Peyer's patch (tissue), 4 donors: ENCODE results near the gene TMEM141.
"Not testable (repeated sequence)": the region's sequence is repeated elsewhere in the genome, so short reads cannot be mapped to it uniquely, and the experiment has no call there.

Experiments used
- POLR2A ChIP-seq, 2 donors: fragments of 450-650 bp; IDR thresholded peaks; one replicate each; pipeline ENCODE4 v1.5.1; 2017; ENCODE audit warnings: antibody characterized with exemption in 2 of 2, mild to moderate bottlenecking in 2 of 2, moderate library complexity in 2 of 2
- TF ChIP-seq, protein P1 (sequence below), 6 experiments: fragments of 450-650 bp in 4 of 6; fragments of 200-600 bp in 2 of 6; sonication (generic) in 1 of 6; IDR thresholded peaks; one replicate each; pipeline ENCODE4 v1.5.1; 2017 to 2019; ENCODE audit warnings: antibody characterized with exemption in 6 of 6, mild to moderate bottlenecking in 3 of 6, moderate library complexity in 1 of 6

DNA sequence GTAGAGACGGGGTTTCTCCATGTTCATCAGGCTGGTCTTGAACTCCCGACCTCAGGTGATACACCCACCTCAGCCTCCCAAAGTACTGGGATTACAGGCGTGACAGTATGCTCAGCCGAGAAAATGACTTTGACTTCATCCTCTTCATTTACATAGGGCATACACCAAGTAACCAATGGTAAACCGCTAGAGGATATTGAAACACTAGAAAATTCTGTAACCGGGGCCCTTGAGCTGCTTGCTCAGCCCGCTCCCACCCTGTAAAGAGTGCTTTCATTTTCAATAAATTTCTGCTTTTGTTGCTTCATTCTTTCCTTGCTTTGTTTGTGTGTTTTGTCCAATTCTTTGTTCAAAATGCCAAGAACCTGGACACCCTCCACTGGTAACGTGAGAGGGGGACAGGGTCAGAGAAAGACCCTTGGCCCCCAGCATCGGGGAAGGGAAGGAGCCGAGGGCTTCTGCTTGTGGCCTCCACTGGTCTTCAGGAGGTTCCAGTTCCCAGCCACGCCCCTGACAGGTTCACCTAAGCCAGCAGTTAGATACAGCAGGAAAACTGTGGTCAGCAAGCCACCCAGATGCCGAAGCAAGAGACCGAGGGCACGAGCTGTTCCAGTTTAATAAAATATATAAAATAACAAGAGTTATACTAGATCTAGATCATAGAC, 25.3 kb upstream of the TMEM141 start:
- TF ChIP-seq, protein P1, sequence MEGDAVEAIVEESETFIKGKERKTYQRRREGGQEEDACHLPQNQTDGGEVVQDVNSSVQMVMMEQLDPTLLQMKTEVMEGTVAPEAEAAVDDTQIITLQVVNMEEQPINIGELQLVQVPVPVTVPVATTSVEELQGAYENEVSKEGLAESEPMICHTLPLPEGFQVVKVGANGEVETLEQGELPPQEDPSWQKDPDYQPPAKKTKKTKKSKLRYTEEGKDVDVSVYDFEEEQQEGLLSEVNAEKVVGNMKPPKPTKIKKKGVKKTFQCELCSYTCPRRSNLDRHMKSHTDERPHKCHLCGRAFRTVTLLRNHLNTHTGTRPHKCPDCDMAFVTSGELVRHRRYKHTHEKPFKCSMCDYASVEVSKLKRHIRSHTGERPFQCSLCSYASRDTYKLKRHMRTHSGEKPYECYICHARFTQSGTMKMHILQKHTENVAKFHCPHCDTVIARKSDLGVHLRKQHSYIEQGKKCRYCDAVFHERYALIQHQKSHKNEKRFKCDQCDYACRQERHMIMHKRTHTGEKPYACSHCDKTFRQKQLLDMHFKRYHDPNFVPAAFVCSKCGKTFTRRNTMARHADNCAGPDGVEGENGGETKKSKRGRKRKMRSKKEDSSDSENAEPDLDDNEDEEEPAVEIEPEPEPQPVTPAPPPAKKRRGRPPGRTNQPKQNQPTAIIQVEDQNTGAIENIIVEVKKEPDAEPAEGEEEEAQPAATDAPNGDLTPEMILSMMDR (IDR thresholded peaks at IDR 0.05) = not testable (repeated sequence)
- TF ChIP-seq POLR2A (IDR thresholded peaks at IDR 0.05) = not testable (repeated sequence)
